HG03442 (cell line): ENCODE data around the gene ZBTB25.
"Not testable (repeated sequence)": the region's sequence is repeated elsewhere in the genome, so short reads cannot be mapped to it uniquely, and the experiment has no call there.

Experiments used
- ATAC-seq: cut with Tn5 transposase; IDR thresholded peaks from one replicate; pipeline ENCODE4 v1.9.1; 2021; ENCODE audit warnings: mild to moderate bottlenecking, moderate library complexity; ENCODE audit not compliant: unreplicated experiment

ZBTB25 gene

GRCh38 chr14:64503434-64504309 is at the start of gene ZBTB25:
Gene ZBTB25, minus strand, starts transcription at chr14:64503838. Its CDS starts 13,305 bp downstream, at chr14:64490533.
- ATAC-seq, result peak; percentile 58

DNA sequence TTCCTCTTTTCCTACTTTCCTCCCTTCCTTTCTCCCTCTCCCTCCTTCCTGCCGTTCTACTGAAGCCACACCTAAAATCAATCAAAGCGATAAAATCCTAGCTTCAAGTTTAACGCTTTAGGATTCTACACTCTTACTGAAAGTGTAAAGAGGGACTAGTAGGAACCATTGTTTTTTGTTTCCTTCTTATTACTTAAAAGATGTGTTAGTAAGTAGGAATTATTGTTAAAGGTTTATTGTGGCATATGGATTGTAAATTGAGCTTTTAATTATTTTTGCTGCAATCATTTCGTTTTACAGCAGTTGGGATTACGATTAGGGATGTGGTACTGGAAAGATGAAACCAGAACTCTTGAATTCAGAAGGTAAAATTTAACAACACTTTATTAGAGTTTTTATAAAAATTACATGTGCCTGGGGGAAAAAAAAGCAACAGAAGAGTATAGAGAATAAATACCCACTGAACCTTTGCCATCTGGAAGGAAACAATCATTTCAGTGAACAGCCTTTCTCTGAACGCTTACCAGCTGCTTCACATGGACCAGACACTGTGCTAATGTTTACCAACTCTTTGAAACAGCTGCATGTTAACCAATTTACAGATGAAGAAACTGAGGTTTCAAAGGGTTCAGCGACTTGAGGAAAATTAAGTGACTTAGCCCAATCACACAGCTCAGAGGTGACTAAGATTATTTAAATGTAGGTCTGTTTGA is 47.1 kb upstream of the ZBTB25 start:
- ATAC-seq, result no peak

GRCh38 chr14:64549791-64550620 is 46.4 kb upstream of the ZBTB25 start, which contains the start of gene PPP1R36:
Gene PPP1R36, plus strand, starts transcription at chr14:64549961. Its CDS starts 37 bp downstream, at chr14:64549998.
- no peak for ATAC-seq

- ATAC-seq, result no peak
Observed at GRCh38 chr14:64549016-64549415, 45.4 kb upstream of the ZBTB25 start.

- ATAC-seq, result no peak
Observed at GRCh38 chr14:64544607-64545312, 41.1 kb upstream of the ZBTB25 start.

- ATAC-seq, result no peak
Observed at GRCh38 chr14:64542836-64543201, 39.2 kb upstream of the ZBTB25 start.

DNA sequence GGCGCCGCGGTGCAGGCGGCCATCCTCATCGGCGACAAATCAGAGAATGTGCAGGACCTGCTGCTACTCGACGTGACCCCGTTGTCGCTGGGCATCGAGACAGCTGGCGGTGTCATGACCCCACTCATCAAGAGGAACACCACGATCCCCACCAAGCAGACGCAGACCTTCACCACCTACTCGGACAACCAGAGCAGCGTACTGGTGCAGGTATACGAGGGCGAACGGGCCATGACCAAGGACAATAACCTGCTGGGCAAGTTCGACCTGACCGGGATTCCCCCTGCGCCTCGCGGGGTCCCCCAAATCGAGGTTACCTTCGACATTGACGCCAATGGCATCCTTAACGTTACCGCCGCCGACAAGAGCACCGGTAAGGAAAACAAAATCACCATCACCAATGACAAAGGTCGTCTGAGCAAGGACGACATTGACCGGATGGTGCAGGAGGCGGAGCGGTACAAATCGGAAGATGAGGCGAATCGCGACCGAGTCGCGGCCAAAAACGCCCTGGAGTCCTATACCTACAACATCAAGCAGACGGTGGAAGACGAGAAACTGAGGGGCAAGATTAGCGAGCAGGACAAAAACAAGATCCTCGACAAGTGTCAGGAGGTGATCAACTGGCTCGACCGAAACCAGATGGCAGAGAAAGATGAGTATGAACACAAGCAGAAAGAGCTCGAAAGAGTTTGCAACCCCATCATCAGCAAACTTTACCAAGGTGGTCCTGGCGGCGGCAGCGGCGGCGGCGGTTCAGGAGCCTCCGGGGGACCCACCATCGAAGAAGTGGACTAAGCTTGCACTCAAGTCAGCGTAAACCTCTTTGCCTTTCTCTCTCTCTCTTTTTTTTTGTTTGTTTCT is 38.6 kb upstream of the ZBTB25 start:
- ATAC-seq, result no peak

GRCh38 chr14:64541261-64541971 is 37.8 kb upstream of the ZBTB25 start:
- ATAC-seq, result no peak

DNA sequence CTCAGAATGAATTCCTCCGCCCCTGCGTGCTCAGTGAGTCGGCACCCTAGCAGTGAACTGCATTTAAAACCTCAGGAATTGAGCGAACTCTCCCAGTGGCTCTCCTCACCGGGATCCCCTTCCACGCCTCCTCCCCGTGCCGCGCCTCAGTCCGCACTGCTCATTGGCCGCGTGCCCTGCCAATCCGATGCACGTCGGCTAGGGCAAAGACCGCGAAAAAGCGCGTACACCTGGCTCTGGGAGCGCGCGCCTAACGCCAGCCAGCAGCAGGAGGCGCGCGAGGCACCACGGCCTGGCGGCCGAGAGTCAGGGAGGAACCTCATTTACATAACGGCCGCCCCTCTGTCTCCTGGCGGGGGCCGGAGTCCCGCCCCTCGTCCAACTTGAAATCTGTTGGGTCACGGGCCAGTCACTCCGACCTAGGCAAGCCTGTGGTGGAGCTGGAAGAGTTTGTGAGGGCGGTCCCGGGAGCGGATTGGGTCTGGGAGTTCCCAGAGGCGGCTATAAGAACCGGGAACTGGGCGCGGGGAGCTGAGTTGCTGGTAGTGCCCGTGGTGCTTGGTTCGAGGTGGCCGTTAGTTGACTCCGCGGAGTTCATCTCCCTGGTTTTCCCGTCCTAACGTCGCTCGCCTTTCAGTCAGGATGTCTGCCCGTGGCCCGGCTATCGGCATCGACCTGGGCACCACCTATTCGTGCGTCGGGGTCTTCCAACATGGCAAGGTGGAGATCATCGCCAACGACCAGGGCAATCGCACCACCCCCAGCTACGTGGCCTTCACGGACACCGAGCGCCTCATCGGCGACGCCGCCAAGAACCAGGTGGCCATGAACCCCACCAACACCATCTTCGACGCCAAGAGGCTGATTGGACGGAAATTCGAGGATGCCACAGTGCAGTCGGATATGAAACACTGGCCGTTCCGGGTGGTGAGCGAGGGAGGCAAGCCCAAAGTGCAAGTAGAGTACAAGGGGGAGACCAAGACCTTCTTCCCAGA is 36.9 kb upstream of the ZBTB25 start, which contains the start of gene HSPA2:
Gene HSPA2, plus strand, starts transcription at position 534 of the 995 bp plus-strand sequence. Its CDS starts 109 bp downstream, at position 643.
- peak; percentile 95 for ATAC-seq

- no peak for ATAC-seq
Observed at GRCh38 chr14:64536488-64537245, 33.0 kb upstream of the ZBTB25 start.

GRCh38 chr14:64531567-64531966 is 27.9 kb upstream of the ZBTB25 start:
- ATAC-seq, result no peak

GRCh38 chr14:64525354-64525753 is 21.7 kb upstream of the ZBTB25 start:
- no peak for ATAC-seq

DNA sequence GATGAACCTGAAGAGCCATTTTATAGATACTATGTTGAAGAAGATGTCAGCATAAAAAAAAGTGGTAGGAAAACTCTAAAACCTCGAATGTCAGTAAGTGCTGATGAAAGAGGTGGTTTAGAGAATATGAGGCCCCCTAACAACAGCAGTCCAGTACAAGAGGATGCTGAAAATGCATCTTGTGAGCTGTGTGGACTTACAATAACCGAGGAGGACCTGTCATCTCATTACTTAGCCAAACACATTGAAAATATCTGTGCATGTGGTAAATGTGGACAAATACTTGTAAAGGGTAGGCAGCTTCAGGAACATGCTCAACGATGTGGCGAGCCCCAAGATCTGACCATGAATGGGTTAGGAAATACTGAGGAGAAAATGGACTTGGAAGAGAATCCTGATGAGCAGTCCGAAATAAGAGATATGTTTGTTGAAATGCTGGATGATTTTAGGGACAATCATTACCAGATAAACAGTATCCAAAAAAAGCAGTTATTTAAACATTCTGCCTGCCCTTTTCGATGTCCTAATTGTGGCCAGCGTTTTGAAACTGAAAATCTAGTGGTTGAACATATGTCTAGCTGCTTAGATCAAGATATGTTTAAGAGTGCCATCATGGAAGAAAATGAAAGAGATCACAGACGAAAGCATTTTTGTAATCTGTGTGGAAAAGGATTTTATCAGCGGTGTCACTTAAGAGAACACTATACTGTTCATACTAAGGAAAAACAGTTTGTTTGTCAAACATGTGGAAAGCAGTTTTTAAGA is 19.1 kb upstream of the ZBTB25 start:
- no peak for ATAC-seq

DNA sequence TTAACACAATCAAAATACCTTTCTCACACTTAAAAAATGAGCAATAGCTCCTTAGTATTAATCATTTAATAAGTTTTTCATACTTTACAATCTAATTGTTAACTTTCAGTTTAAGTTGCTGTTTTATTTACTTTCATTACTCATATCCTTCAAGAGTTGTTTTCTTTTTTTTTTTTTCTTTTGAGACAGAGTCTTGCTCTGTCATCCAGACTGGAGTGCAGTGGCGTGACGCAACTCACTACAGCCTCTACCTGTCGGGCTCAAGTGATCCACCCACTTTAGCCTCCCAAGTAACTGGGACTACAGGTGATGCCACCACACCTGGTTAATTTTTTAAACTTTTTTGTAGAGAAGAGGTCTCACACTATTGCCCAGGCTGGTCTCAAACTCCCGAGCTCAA is 17.1 kb upstream of the ZBTB25 start:
- no peak for ATAC-seq

DNA sequence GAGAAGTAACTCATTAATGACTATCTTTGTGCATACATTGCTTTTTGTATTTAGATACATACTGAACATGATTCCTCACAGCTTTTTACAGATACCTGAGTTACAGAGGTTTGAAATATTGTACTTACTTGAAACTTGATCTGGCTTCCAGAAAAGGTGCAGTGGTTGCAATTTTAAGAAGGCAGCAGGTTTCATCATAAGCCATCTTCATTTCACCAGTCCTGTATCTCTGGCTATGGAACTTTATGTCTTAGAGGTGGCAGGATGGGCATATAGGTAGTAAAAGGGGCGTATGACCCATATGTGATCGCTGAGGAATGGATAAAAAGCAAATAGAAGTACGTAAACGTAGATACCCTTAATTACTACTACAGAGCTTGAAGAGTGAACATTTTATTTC is 14.6 kb upstream of the ZBTB25 start:
- no peak for ATAC-seq

GRCh38 chr14:64517667-64518066 is 14.0 kb upstream of the ZBTB25 start:
- ATAC-seq, result not testable (repeated sequence)
